Esophagus muscularis mucosa (tissue), 4 donors: Measurements from ENCODE around the gene XYLT1. TPM values are rescaled to one million over a fixed set of nuclear protein-coding genes. Genes with fewer than 3 reads are reported as not detected.

ENCODE experiments used
- DNase-seq: peaks from one replicate; pipeline ENCODE4 v3.0.0-alpha.2; 2017; ENCODE audit errors: extremely low spot score
- H3K27ac ChIP-seq, 4 donors: fragments of 200-600 bp; sonication (generic); replicated peaks in 1 of 4; 1 replicate in 3 of 4; 2 replicates in 1 of 4; pipeline ENCODE4 v1.5.1; 2016 to 2019; ENCODE audit warnings: mild to moderate bottlenecking in 1 of 4
- H3K27me3 ChIP-seq, 4 donors: fragments of 200-600 bp; sonication (generic); one replicate each; pipeline versions ENCODE4 v1.5.1 to v1.6.0; 2016 to 2019
- H3K36me3 ChIP-seq, 4 donors: fragments of 200-600 bp; sonication (generic); one replicate each; pipeline ENCODE4 v1.5.1; 2016 to 2019
- H3K4me1 ChIP-seq, 4 donors: fragments of 200-600 bp; sonication (generic); one replicate each; pipeline ENCODE4 v1.5.1; 2016 to 2019
- H3K4me3 ChIP-seq, 4 donors: fragments of 200-600 bp; sonication (generic); 1 replicate in 2 of 4; 2 replicates in 2 of 4; pipeline ENCODE4 v1.5.1; 2016 to 2019; ENCODE audit warnings: mild to moderate bottlenecking in 4 of 4, moderate library complexity in 1 of 4
- H3K9me3 ChIP-seq, 4 donors: fragments of 200-600 bp; sonication (generic); 1 replicate in 3 of 4; 2 replicates in 1 of 4; pipeline ENCODE4 v1.5.1; 2016 to 2019
- CTCF ChIP-seq, 3 experiments: fragments of 200-600 bp in 2 of 3; fragments of 450-650 bp in 1 of 3; sonication (generic) in 2 of 3; IDR thresholded peaks; one replicate each; pipeline ENCODE4 v1.5.1; 2017 to 2019; ENCODE audit warnings: antibody characterized with exemption in 3 of 3, mild to moderate bottlenecking in 2 of 3, moderate library complexity in 1 of 3
- EP300 ChIP-seq: sonication (generic); formaldehyde crosslinking; IDR thresholded peaks from one replicate; pipeline ENCODE4 v1.6.1; 2017; ENCODE audit warnings: antibody characterized with exemption
- POLR2A ChIP-seq: fragments of 450-650 bp; IDR thresholded peaks from one replicate; pipeline ENCODE4 v1.6.1; 2017; ENCODE audit warnings: antibody characterized with exemption, moderate library complexity, mild to moderate bottlenecking, low read depth
- POLR2AphosphoS5 ChIP-seq, 2 donors: sonication (generic); formaldehyde crosslinking; IDR thresholded peaks; one replicate each; pipeline ENCODE4 v1.6.1; 2017; ENCODE audit warnings: antibody characterized with exemption in 2 of 2
- WGBS: methylation state at CpG from one replicate; pipeline ENCODE4 v1.1.5; 2018; 5-methylcytosine and 5-hydroxymethylcytosine counted together
- intact Hi-C: fragments of 100-400 bp; cut with DNase I; formaldehyde crosslinking; loops from one replicate; pipeline ENCODE4 v1.15.1; 2023
- total RNA-seq, 4 donors: library from RNA; depleted of rRNA; stranded (reverse); fragments of >200 nt; gene quantifications; one replicate each; pipeline versions ENCODE4 v1.1.0 to v1.2.1, GENCODE V29; 2016

Gene XYLT1
- total RNA-seq, 4 donors from 2014 or later = 25.2 to 57.1 (median 33.5) TPM

DNA sequence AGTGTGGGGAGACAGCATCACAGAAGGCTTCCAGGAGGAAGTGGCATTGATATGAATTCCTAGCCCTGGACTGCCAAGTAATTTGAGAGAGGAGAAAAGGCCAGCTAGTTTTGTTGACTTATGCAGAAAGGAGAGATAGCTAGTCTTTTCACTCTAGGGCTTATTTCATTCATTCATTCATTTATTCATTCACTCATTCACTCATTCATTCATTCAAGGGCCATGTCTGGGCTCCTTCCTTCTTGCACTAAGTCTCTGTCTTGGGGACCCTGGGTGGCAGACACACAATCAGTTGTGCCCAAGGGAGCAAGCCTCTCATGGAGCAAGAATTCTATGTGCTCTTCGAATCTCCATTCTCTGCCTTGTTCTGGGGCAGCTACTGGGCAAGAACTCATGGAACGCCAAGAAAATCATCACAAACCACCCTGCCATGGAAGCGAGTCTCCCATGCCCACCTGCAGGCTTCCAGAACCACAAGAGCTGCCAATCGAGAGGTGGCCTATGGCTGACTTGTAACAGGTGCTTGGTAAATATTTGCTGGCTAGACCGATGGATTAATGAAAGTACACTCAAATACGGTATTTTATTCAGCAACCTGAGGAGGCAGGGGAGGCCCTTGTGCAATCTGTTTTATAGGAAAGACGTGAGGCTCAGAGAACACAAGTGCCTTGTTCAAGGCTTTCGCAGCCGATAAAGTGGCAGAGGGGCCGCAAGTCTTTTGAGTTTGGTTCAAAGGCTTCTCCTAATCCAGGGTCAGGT lies 223.6 kb downstream of the XYLT1 start:
- Histone ChIP-seq H3K27me3 (no peaks in the 10 kb centered on the region), H3K27ac (no peak overlapping the region), H3K9me3 (no peaks in the 10 kb centered on the region), H3K36me3 (no peaks in the 10 kb centered on the region), H3K4me1 (peaks cover 0 to 2% (median 0%) of the 10 kb centered on the region in 4 donors), H3K4me3 (no peak overlapping the region)
- TF ChIP-seq CTCF (IDR thresholded peaks at IDR 0.05) = no peak
- TF ChIP-seq EP300 = no peak
- no peak for TF ChIP-seq POLR2A
- no peak for TF ChIP-seq POLR2AphosphoS5 (IDR thresholded peaks at IDR 0.05)
- WGBS = 90% methylated on average over 8 of the region's 10 CpGs
- intact Hi-C loops = no loop called here
- DNase-seq = no peak

DNA sequence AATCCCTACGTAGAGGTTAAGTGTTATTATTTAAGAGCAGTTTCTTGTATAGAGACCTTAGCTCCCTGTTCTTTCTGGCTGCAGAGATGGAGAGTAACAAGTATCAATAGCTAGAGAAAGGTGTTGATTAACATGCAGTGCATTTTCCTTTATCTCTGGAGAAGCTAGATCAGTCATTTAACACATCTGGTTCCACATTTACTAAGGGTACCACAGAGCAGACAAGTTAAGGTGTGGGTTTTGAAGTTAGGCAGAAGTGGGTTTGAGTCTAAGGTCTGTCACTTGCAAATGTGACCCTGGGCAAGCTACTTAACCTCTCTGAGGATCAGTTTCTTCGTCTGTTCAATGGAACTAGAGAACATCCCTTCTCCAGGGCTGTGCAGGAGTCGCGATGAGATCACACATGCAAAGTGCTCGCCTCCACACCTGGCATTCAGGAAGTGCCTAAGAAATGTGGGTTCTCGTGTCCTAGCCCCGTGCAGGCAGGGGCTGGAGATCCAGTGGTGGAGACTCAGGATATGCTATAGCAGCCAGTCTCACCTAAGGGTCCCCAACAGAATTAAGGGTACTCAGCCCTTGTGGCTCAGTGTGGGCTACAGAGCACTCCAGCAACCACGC lies 224.4 kb downstream of the XYLT1 start:
- intact Hi-C loops = no loop called here

DNA sequence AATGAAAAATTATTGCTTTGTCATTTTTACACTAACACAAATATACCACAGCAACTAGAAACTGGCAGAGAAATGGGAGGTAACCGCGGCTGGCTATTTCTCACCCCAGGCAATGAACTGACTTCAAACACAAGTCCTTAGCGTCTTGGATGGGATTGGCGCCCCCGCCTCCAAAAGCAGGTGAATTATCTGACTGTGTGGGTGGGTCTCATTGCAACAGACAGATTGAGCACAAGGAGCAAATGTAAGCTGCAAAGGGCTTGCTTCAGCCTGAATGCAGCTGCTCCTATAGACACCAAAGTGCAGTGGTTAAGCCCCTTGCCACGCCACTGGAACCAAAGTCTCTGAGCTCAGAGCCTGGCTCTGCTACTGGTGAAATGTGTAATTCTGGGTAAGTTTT lies 225.0 kb downstream of the XYLT1 start:
- no peaks in the 10 kb centered on the region for H3K4me1 ChIP-seq
- 89% methylated on average over 6 of the region's 6 CpGs for WGBS
- no peaks in the 10 kb centered on the region for H3K9me3 ChIP-seq
- no peak for TF ChIP-seq EP300
- no peak for TF ChIP-seq CTCF (IDR thresholded peaks at IDR 0.05)
- TF ChIP-seq POLR2AphosphoS5 (IDR thresholded peaks at IDR 0.05) = no peak
- no peak for TF ChIP-seq POLR2A
- intact Hi-C loops = no loop called here
- no peak for DNase-seq
- H3K4me3 ChIP-seq = no peak overlapping the region
- no peak overlapping the region for H3K27ac ChIP-seq
- H3K27me3 ChIP-seq = no peaks in the 10 kb centered on the region
- no peaks in the 10 kb centered on the region for H3K36me3 ChIP-seq

More for the DNA sequence above, 224.4 kb downstream of the XYLT1 start:
- Histone ChIP-seq H3K36me3 (no peaks in the 10 kb centered on the region), H3K4me1 (no peaks in the 10 kb centered on the region), H3K4me3 (no peak overlapping the region), H3K27ac (no peak overlapping the region), H3K9me3 (no peaks in the 10 kb centered on the region), H3K27me3 (no peaks in the 10 kb centered on the region)
- DNase-seq = no peak
- TF ChIP-seq EP300 = no peak
- TF ChIP-seq CTCF (IDR thresholded peaks at IDR 0.05) = no peak
- no peak for TF ChIP-seq POLR2A
- TF ChIP-seq POLR2AphosphoS5 (IDR thresholded peaks at IDR 0.05) = no peak
- WGBS = 90% methylated on average over 7 of the region's 8 CpGs

GRCh38 chr16:17244872-17245551 lies 225.7 kb downstream of the XYLT1 start:
- intact Hi-C loops = no loop called here
- no peak overlapping the region for H3K4me3 ChIP-seq
- DNase-seq = no peak
- H3K27ac ChIP-seq = no peak overlapping the region
- no peaks in the 10 kb centered on the region for H3K36me3 ChIP-seq
- no peaks in the 10 kb centered on the region for H3K4me1 ChIP-seq
- no peaks in the 10 kb centered on the region for H3K9me3 ChIP-seq
- no peaks in the 10 kb centered on the region for H3K27me3 ChIP-seq
- 45% methylated on average over 9 of the region's 9 CpGs for WGBS
- TF ChIP-seq CTCF (IDR thresholded peaks at IDR 0.05) = no peak
- no peak for TF ChIP-seq POLR2AphosphoS5 (IDR thresholded peaks at IDR 0.05)
- TF ChIP-seq EP300 = no peak
- no peak for TF ChIP-seq POLR2A
